K562 (cell line): ENCODE data around the gene UBE2E2. TPM values are rescaled to one million over a fixed set of nuclear protein-coding genes. Genes with fewer than 3 reads are reported as not detected.

Experiments used
- ATAC-seq: fragments of 200-7000 bp; cut with Tn5 transposase; 3 replicates; pipeline ENCODE4 v1.9.1; 2020; ENCODE audit warnings: moderate library complexity
- BruUV-seq: library from RNA; stranded (reverse); fragments of 400-500 nt; replicated peaks from 2 replicates; lab custom pipeline; 2021; lab: Mats Ljungman, UMichigan
- CTCF ChIA-PET: fragments of 300-600 bp; formaldehyde crosslinking; extraction: SDS; loops from one replicate; lab custom pipeline; 2021; ENCODE audit warnings: low intra/inter-chr PET ratio; lab: Yijun Ruan, JAX
- POLR2A ChIA-PET: fragments of 300-600, 350-650 bp; sonication (Branson Sonifier 250); formaldehyde crosslinking; extraction: SDS; loops from one replicate; lab custom pipeline; 2021; ENCODE audit warnings: antibody characterized with exemption, inconsistent platforms; lab: Yijun Ruan, JAX
- DNase-seq, 4 experiments: peaks; one replicate each; pipeline versions ENCODE4 v3.0.0 to v3.0.0-alpha.2; 2011 to 2018; ENCODE audit warnings: low spot score in 3 of 4, mixed read lengths in 3 of 4; ENCODE audit errors: extremely low read depth in 1 of 4
- FAIRE-seq: peaks from 2 replicates; lab custom pipeline; 2011; peaks lifted over from hg19 to GRCh38; lab: Jason Lieb, UNC
- H2AFZ ChIP-seq: 2 replicates; pipeline ENCODE4 v1.6.0; 2011; ENCODE audit warnings: low read depth, low read length, control low read depth, inconsistent platforms
- H3K27ac ChIP-seq: fragments of 200-600 bp; 3 replicates; pipeline ENCODE4 v1.8.0; 2011; ENCODE audit warnings: low read depth, mild to moderate bottlenecking, control low read depth, inconsistent platforms, low read length, moderate library complexity, mixed read lengths; ENCODE audit errors: extremely low read depth
- H3K27me3 ChIP-seq, 2 experiments: fragments of 300-600 bp in 1 of 2; 2 replicates in 1 of 2; 3 replicates in 1 of 2; pipeline versions ENCODE4 v1.6.0 to v1.8.0; 2011; ENCODE audit warnings: inconsistent platforms in 2 of 2, low read length in 2 of 2, mild to moderate bottlenecking in 1 of 2, mixed read lengths in 1 of 2, moderate library complexity in 1 of 2; ENCODE audit not compliant: control insufficient read depth in 2 of 2, insufficient read depth in 2 of 2
- H3K36me3 ChIP-seq: fragments of 300-600 bp; 3 replicates; pipeline ENCODE4 v1.8.0; 2011; ENCODE audit warnings: mild to moderate bottlenecking, low read length, inconsistent platforms; ENCODE audit not compliant: control insufficient read depth, insufficient read depth
- H3K4me1 ChIP-seq, 2 experiments: fragments of 200-600 bp in 1 of 2; replicated peaks in 1 of 2; 2 replicates in 1 of 2; 3 replicates in 1 of 2; pipeline versions ENCODE4 v1.5.1 to v1.8.0; 2011; ENCODE audit warnings: inconsistent platforms in 2 of 2, low read length in 2 of 2, mild to moderate bottlenecking in 1 of 2, mixed read lengths in 1 of 2, moderate library complexity in 1 of 2; ENCODE audit not compliant: control insufficient read depth in 2 of 2, insufficient read depth in 2 of 2
- H3K4me2 ChIP-seq: 2 replicates; pipeline ENCODE4 v1.6.1; 2011; ENCODE audit warnings: low read length, control low read depth, inconsistent platforms, mixed read lengths; ENCODE audit not compliant: insufficient read depth
- H3K4me3 ChIP-seq: fragments of 200-600 bp; sonication (generic), shearing (Covaris generic); 2 replicates; pipeline ENCODE4 v1.5.1; 2016; ENCODE audit warnings: control low read depth, inconsistent platforms
- H3K79me2 ChIP-seq: fragments of 200-600 bp; 3 replicates; pipeline ENCODE4 v1.8.0; 2011; ENCODE audit warnings: low read length, inconsistent platforms; ENCODE audit not compliant: control insufficient read depth, insufficient read depth
- H3K9ac ChIP-seq, 2 experiments: 2 replicates each; pipeline versions ENCODE4 v1.6.0 to v1.6.1; 2011; ENCODE audit warnings: low read depth in 2 of 2, low read length in 2 of 2, control low read depth in 1 of 2, inconsistent platforms in 1 of 2, mild to moderate bottlenecking in 1 of 2, mixed read lengths in 1 of 2; ENCODE audit not compliant: insufficient read depth in 1 of 2
- H3K9me1 ChIP-seq: one replicate; pipeline ENCODE4 v1.6.0; 2011; ENCODE audit warnings: inconsistent platforms, mild to moderate bottlenecking, low read length, moderate library complexity; ENCODE audit not compliant: control insufficient read depth, insufficient read depth
- H3K9me3 ChIP-seq: replicated peaks from 2 replicates; pipeline ENCODE4 v1.5.1; 2011; ENCODE audit warnings: low read depth, low read length, inconsistent platforms; ENCODE audit not compliant: control insufficient read depth, insufficient read depth
- H4K20me1 ChIP-seq: replicated peaks from 2 replicates; pipeline ENCODE4 v1.6.1; 2011; ENCODE audit warnings: low read length, inconsistent platforms, mixed read lengths; ENCODE audit not compliant: control insufficient read depth, insufficient read depth
- BCOR ChIP-seq: fragments of 450-650 bp; IDR thresholded peaks from 2 replicates; pipeline ENCODE4 v1.6.1; 2016
- CBFA2T2 ChIP-seq: fragments of 450-650 bp; conservative IDR thresholded peaks from 2 replicates; pipeline ENCODE4 v1.6.1; 2017; ENCODE audit warnings: mild to moderate bottlenecking
- CTBP1 ChIP-seq: fragments of 450-650 bp; IDR thresholded peaks from 2 replicates; pipeline ENCODE4 v1.6.1; 2016; ENCODE audit warnings: borderline replicate concordance
- DEAF1 ChIP-seq: fragments of 450-650 bp; formaldehyde crosslinking; IDR thresholded peaks from 2 replicates; pipeline ENCODE4 v1.4.0; 2020; ENCODE audit warnings: mild to moderate bottlenecking, moderate library complexity
- ELF4 ChIP-seq: fragments of 450-650 bp; formaldehyde crosslinking; IDR thresholded peaks from 2 replicates; pipeline ENCODE4 v1.4.0; 2022; ENCODE audit warnings: missing genetic modification characterization
- MEF2A ChIP-seq: IDR thresholded peaks from 2 replicates; pipeline ENCODE4 v1.6.1; 2011; ENCODE audit warnings: low read depth, mild to moderate bottlenecking, low read length, moderate library complexity; ENCODE audit not compliant: control insufficient read depth
- RBM39 ChIP-seq: fragments of 200-400 bp; formaldehyde crosslinking; optimal IDR thresholded peaks from 2 replicates; pipeline ENCODE3; 2018; ENCODE audit warnings: low read depth, low read length
- SMARCC2 ChIP-seq: fragments of 450-650 bp; IDR thresholded peaks from 2 replicates; pipeline ENCODE4 v1.6.1; 2017; ENCODE audit warnings: antibody characterized with exemption, moderate library complexity, mild to moderate bottlenecking, low read depth
- TCF3 ChIP-seq: sonication (generic); formaldehyde crosslinking; IDR thresholded peaks from 2 replicates; pipeline ENCODE4 v1.4.0; 2020; ENCODE audit warnings: mild to moderate bottlenecking, missing genetic modification reagents
- YBX1 ChIP-seq: fragments of 450-650 bp; IDR thresholded peaks from 2 replicates; pipeline ENCODE4 v1.7.1; 2016; ENCODE audit warnings: mild to moderate bottlenecking
- ZNF324 ChIP-seq: fragments of 250-450 bp; sonication (Bioruptor Pico); IDR thresholded peaks from 2 replicates; pipeline ENCODE4 v1.4.0; 2020; ENCODE audit warnings: mild to moderate bottlenecking
- ZSCAN32 ChIP-seq: fragments of 450-650 bp; formaldehyde crosslinking; IDR thresholded peaks from 2 replicates; pipeline ENCODE4 v1.4.0; 2020; ENCODE audit warnings: mild to moderate bottlenecking, moderate library complexity
- WGBS: fragments of 100-300 bp; shearing (Covaris generic); methylation state at CpG from one replicate; pipeline ENCODE4 v1.1.6; 2016; ENCODE audit warnings: low coverage, mixed read lengths; ENCODE audit not compliant: insufficient coverage; ENCODE audit errors: missing lambda C conversion rate; 5-methylcytosine and 5-hydroxymethylcytosine counted together
- in situ Hi-C: fragments of 300-500 bp; cut with MboI; formaldehyde crosslinking; loops from 4 replicates; pipeline ENCODE4 v1.15.0; 2018; ENCODE audit warnings: inconsistent platforms, mixed read lengths
- intact Hi-C: fragments of 100-400 bp; cut with micrococcal nuclease; formaldehyde crosslinking; loops from 2 replicates; pipeline ENCODE4 v1.14.2; 2022
- polyA plus RNA-seq, 8 experiments: library from polyadenylated mRNA; depleted of rRNA in 4 of 8; stranded (reverse) in 5 of 8; unstranded in 3 of 8; fragments of >200 nt; fragmentation: Nextera tagmentation in 2 of 8; fragmentation: Illumina TruSeq in 1 of 8; extraction: Ambion mirVana in 2 of 8; extraction: Trizol in 1 of 8; gene quantifications; 2 replicates each; pipeline versions ENCODE4 v1.2.1 to v1.2.3, GENCODE V29; 2011 to 2014; ENCODE audit warnings: inconsistent platforms in 1 of 8, missing spikeins in 1 of 8
- total RNA-seq, 7 experiments: library from RNA; depleted of rRNA in 6 of 7; stranded (reverse); fragments of >200 nt in 6 of 7; fragmentation: Illumina TruSeq in 2 of 7; extraction: Trizol in 2 of 7; gene quantifications; 2 replicates each; pipeline versions ENCODE4 v1.2.1 to v1.2.3, GENCODE V29; 2011 to 2021; ENCODE audit warnings: low replicate concordance in 1 of 7
- TF ChIP-seq, protein P1 (sequence below): fragments of 250-450 bp; sonication (Bioruptor Pico); IDR thresholded peaks from 2 replicates; pipeline ENCODE4 v1.8.0; 2021; ENCODE audit warnings: moderate library complexity, mild to moderate bottlenecking, inconsistent platforms
- TF ChIP-seq, protein P2 (sequence below): fragments of 450-650 bp; IDR thresholded peaks from one replicate; pipeline ENCODE4 v1.6.1; 2018; ENCODE audit warnings: mild to moderate bottlenecking, moderate library complexity; ENCODE audit not compliant: partially characterized antibody
- TF ChIP-seq, protein P3 (sequence below): fragments of 450-650 bp; formaldehyde crosslinking; conservative IDR thresholded peaks from 2 replicates; pipeline ENCODE4 v1.4.0; 2022; ENCODE audit warnings: mild to moderate bottlenecking, missing genetic modification characterization
- TF ChIP-seq, protein P4 (sequence below), 2 experiments: IDR thresholded peaks; 2 replicates each; pipeline ENCODE4 v1.6.1; 2012; ENCODE audit warnings: improper control_type of control experiment in 2 of 2, low read depth in 2 of 2, low read length in 2 of 2, borderline replicate concordance in 1 of 2

UBE2E2 gene
- total and polyA plus RNA-seq, 9 of the 15 experiments (the other 6 are each of a cell fraction or from before 2014, with no cell fraction given) = 0.22 to 5.1 (median 1.9) TPM

DNA sequence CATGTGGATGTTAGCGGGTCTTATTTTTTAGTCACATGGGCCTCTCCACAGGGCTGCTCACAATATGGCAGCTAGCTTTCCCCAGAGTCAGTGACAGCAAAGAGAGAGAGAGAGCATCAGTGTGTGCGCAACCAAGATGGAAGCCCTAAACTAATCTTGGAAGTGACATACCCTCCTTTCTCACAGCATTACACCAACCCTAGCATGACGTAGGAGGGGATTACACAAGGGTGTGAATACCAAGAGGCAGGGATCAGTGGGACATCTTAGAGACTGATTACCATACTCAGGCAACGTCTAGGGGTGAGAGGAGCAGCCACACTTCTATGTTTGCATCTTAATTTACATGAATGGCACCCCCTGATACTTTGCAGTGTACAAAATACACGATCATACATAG, 3.5 kb upstream of the UBE2E2 start:
- H3K27me3 ChIP-seq = peaks cover 3 to 6% of the 10 kb centered on the region in 2 experiments
- POLR2A ChIA-PET = interaction anchor here (0.8 kb wide), 1 partner anchor 11 kb away, joined by 4 read pairs; no protein-coding TSS in a partner anchor
- no peaks in the 10 kb centered on the region for H4K20me1 ChIP-seq
- no peaks in the 10 kb centered on the region for H3K9me1 ChIP-seq
- no peak for FAIRE-seq
- H3K79me2 ChIP-seq = no peaks in the 10 kb centered on the region
- H3K9ac ChIP-seq = no peak overlapping the region
- intact Hi-C loops (loop anchor here (10.0 kb wide), 1 partner anchor 605 kb away; the partner anchor contains the start of gene UBE2E1), in situ Hi-C loops (loop anchor here (25.0 kb wide), 1 partner anchor 838 kb away; no protein-coding TSS in a partner anchor)
- DNase-seq = no peak
- TF ChIP-seq MEF2A = no peak
- TF ChIP-seq BCOR = no peak
- no peak for TF ChIP-seq ZNF324
- TF ChIP-seq, protein P1, sequence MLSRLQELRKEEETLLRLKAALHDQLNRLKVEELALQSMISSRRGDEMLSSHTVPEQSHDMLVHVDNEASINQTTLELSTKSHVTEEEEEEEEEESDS (CRISPR knock-in tag) = no peak
- TF ChIP-seq, protein P2, sequence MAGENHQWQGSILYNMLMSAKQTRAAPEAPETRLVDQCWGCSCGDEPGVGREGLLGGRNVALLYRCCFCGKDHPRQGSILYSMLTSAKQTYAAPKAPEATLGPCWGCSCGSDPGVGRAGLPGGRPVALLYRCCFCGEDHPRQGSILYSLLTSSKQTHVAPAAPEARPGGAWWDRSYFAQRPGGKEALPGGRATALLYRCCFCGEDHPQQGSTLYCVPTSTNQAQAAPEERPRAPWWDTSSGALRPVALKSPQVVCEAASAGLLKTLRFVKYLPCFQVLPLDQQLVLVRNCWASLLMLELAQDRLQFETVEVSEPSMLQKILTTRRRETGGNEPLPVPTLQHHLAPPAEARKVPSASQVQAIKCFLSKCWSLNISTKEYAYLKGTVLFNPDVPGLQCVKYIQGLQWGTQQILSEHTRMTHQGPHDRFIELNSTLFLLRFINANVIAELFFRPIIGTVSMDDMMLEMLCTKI = no peak
- TF ChIP-seq DEAF1 (CRISPR knock-in tag) = no peak
- no peak for TF ChIP-seq TCF3 (CRISPR knock-in tag)
- no peak for TF ChIP-seq ELF4
- no peak for TF ChIP-seq CBFA2T2
- no peak for TF ChIP-seq ZSCAN32 (CRISPR knock-in tag)
- TF ChIP-seq YBX1 = no peak
- TF ChIP-seq CTBP1 = no peak
- TF ChIP-seq, protein P3, sequence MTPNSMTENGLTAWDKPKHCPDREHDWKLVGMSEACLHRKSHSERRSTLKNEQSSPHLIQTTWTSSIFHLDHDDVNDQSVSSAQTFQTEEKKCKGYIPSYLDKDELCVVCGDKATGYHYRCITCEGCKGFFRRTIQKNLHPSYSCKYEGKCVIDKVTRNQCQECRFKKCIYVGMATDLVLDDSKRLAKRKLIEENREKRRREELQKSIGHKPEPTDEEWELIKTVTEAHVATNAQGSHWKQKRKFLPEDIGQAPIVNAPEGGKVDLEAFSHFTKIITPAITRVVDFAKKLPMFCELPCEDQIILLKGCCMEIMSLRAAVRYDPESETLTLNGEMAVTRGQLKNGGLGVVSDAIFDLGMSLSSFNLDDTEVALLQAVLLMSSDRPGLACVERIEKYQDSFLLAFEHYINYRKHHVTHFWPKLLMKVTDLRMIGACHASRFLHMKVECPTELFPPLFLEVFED = no peak
- TF ChIP-seq, protein P4, sequence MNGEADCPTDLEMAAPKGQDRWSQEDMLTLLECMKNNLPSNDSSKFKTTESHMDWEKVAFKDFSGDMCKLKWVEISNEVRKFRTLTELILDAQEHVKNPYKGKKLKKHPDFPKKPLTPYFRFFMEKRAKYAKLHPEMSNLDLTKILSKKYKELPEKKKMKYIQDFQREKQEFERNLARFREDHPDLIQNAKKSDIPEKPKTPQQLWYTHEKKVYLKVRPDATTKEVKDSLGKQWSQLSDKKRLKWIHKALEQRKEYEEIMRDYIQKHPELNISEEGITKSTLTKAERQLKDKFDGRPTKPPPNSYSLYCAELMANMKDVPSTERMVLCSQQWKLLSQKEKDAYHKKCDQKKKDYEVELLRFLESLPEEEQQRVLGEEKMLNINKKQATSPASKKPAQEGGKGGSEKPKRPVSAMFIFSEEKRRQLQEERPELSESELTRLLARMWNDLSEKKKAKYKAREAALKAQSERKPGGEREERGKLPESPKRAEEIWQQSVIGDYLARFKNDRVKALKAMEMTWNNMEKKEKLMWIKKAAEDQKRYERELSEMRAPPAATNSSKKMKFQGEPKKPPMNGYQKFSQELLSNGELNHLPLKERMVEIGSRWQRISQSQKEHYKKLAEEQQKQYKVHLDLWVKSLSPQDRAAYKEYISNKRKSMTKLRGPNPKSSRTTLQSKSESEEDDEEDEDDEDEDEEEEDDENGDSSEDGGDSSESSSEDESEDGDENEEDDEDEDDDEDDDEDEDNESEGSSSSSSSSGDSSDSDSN (IDR thresholded peaks at IDR 0.05; ENCODE audit: borderline replicate concordance in 1 of 2, low read depth in 2 of 2, low read length in 2 of 2) = no peak
- TF ChIP-seq SMARCC2 = no peak
- TF ChIP-seq RBM39 = no peak
- no peak overlapping the region for H2AFZ ChIP-seq
- no peaks in the 10 kb centered on the region for H3K9me3 ChIP-seq
- ATAC-seq = no peak
- no peaks in the 10 kb centered on the region for H3K36me3 ChIP-seq
- BruUV-seq = no TSS peak
- CTCF ChIA-PET = no interaction called here
- no peak overlapping the region for H3K4me2 ChIP-seq
- no peak overlapping the region for H3K27ac ChIP-seq
- no peak overlapping the region for H3K4me3 ChIP-seq
- 2% methylated on average over 5 of the region's 5 CpGs for WGBS
- peaks cover 4 to 17% of the 10 kb centered on the region in 2 experiments; a peak in 2 of 5 replicates for H3K4me1 ChIP-seq
